ENCODE measurements around the gene IMMP2L.

The IMMP2L gene

DNA sequence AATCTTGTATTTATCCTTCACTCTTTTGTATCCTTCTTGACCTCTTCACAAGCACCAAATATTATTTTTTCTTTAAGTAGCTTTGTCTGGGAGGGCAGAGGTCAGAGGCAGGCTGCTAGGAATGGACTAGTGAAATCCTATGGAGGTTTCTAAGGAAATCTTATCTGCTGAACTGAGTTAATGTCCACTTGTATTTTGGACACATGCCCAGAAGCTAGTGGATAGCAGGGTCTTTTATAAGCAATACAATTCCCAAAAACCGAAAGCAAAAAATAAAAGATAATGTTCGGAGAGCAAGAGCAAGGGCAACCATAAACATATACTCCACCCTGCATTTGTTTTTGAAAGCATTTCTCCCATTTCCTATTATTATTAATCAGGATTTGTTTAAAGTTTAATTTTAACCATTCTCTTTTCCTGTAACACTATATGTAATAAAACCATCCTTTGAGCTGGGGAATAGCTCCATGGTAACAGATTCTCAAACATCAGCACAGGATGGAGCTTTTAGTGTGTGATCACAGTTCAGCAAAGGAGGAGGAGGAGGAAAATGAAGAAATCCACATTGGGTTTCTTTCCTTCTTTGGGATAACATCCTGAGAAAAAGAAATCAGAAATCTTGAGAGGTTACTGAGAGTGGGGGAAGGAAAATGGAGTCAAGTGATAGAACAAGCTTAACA lies 799.6 kb downstream of the IMMP2L start:
- no peak for DNase-seq

DNA sequence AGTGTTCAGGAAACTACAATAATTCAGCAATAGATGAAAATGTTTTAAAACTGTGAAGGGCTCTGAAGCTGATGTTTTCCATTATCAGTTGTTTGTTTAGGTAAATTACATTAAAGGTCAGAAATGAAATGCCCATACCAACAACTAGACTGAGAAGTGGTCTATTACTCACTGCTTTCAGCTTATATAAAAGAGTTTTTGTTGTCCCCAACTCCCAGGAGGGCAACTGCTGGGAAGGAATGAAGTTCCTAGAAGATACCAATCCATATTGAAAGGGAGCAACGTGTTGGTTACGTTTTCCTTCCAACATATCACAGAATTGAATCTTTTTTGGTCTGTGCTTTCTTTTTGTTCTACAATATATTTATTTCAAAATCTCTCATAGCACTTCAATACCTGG lies 802.0 kb downstream of the IMMP2L start:
- no peak for DNase-seq

DNA sequence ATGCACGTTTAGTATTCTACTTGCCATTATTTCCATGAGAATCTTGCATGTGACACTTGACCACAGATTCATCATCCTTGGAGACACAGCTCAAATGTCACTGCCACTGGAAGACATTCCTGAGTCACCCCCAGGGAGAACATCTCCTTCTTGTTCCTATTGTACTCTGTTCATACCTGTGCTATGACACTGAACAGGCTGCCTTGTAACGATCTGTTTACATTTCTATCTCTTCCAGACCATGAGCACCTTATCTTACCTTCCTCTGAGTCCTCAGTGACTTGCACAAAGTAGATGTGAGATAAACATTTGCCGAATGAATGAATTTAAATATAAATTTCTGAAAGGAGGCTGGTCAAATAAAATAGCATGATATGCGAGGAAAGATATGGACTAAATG lies 803.2 kb downstream of the IMMP2L start:
- DNase-seq: no peak

DNA sequence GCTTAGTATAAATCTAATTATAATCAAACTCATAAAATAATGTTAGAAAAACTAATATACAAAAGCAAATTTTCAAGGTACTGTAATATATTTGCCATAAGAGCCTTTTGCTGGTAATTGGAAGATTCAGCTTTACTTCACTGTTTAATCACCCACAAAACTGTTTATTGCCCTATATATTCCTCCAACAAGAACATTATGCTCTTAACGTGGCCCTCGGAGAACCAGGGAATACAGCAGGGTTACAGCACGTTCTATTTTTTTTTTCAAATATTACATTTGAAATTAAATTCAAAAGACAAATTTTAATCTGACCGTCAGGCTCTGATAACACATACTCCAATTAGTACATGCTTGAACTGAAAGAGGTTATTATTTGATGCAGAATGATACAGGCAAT lies 807.6 kb downstream of the IMMP2L start:
- no peak for DNase-seq

DNA sequence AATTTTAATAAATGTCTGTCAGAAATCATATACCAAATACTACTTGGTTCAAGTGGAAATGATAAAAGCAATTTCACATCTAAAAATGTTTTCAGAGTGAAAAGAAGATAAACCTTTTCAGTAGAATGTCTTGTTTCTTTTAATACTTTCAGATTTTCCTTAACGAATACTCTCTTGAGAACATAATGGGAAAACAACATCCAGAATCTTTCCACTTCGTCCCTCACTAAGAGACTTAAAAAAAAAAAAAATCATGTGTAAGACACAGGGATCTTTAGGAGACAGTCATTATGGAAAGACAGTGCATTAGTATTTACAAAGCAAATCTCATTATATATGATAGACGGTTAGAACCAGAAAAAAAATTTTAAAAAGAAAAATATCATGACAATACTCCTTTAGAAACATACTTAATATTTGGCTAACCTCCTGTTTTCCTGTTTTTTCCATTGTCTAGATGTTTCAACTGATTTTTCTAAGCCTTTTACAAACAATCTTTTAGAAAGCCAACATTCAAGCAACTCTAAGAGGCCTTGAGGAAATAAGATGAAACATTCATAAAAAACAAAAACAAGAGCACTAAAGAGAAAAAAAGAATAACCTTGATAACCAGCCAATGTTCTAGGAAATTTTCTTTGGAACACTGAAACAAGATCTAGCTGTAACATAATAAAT lies 811.2 kb downstream of the IMMP2L start:
- DNase-seq: no peak

DNA sequence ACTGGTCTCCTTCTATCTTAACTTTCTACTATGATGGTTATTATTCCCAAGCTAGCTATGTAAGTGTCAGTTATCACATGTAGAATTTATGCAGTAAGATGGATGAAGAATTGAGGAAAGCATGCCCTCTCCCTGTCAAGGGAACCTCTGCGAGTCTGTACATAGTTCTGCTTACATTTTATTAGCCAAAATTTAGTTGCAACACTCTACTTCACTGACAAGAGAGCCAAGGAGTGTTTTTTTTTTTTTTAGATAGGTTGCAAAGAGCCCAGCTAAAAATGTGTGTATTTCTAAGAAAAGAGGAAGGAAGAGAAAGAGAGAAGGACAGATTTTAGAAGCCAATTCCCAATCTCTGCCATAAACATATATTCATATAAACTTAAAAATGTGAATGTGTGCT lies 829.1 kb downstream of the IMMP2L start:
- no peak for DNase-seq

DNA sequence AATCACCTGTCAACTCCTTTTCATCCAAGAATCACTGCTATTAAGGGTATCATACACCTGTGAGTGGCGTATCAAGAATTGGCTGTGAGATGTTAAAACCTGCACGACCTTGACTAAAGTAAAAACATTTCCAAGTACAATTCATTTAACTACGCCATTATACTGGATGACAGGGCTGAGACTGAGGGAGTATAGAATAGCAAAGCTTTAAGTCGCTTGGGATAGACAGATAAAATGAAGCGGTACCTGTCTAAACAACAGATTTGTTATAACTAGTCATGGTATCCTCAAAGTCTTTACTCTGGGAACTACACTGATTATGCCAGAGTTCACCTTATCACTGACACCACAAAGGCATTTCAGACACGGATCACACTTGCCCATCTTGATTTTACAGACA lies 837.5 kb downstream of the IMMP2L start:
- no peak for DNase-seq

DNA sequence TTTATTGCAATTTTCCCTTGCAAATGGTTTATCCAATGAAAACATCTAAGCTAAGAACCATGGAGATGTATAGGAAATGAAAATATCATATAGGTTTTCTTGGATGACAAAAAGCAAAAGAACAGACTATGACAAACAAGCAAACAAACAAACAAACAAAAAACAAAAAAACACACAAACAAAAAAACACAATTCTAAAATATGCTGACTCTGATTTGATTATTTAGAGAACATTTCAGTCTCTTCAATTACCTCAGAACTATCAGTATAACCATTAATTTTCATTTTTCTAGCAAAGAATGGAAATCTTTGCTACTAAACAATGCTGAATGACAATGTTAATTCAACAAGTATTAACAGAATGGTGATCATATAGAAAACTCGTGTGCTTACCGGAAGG lies 840.9 kb downstream of the IMMP2L start:
- DNase-seq: no peak

DNA sequence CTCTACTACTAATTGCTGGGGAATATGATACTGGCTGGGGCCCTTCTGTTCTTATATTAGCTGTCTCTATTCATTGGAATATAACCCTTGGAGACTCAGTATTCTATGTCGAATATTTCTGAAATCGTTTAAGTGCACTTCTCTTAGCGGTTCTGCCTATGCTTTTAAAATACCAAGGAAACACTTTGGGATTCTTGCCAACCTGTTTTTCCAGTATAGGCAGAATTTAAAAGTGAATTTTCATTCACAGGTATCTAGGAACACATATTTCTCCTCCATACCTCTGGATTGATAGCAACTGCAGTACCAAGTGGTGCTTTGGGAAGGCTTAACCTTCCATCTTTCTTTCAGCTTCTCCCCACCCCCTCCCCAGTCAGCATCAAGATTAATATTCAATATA lies 841.7 kb downstream of the IMMP2L start:
- DNase-seq: no peak

DNA sequence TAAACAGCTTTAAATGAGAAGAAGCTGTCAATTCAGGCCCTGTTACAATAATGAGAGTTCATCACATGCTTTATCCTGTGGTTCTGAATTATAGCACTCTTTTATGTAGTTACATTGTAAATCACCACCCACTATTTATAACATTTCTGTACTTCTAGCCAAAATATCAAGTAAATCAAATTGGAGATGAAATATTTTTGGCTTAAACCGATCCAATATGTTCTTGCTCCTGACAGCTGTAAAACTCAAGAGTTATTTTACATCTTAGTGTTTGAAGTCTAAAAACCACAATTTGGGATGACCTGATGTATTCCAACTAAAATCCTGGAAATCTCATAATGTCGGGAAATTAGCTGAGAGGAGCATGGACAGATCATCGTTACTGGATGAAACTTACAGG lies 842.6 kb downstream of the IMMP2L start:
- DNase-seq: no peak

DNA sequence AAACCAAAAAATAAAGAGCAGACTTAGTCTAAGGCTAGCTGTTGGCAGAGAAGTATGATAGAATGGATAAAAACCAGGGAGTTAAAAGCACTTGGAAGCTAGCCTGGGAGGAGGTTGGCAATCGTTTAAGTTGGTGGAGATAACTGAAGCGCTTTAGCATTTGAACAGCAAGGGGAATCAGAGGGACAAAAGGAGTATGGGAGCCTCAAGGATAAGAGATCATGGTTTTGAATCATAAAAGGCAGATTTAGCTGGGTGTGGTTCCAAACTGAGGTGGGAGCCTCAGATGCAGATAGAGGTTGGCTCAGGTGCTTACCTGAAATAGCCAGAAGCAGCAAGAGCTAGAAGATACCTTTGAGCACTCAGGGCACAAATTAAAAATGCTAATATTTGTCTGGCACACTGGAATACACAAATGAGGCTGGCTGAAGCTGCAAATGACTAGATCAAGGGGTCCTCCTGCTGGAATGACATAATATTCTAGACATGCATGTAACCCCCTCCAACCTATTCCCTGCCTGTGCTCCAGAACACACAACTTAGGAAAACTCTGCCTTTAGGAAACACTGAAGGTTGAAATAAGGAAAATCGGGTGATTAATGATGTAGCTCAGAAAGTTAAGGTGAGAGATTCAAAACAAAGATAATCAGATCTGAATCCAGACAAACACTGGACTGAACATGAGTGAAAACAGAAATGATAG lies 843.6 kb downstream of the IMMP2L start:
- DNase-seq: no peak

DNA sequence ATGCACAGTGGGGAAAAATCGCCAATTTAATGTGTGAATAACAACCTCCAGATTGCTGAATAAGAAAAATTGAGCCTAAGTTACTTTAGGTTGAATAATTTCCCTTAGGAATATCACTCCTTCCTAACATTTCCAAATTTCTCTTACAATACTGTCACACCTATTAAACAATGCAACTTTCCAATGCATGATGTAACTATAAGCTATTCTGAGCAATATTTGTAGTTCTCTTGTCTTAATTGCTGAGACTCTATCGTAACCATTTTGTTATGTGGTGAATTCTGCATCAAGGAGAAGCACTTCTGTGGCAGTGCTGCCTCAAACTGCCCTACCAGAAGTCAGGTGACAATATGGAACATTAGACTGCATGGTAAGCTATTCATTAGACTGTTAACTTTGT lies 858.1 kb downstream of the IMMP2L start:
- no peak for DNase-seq

DNA sequence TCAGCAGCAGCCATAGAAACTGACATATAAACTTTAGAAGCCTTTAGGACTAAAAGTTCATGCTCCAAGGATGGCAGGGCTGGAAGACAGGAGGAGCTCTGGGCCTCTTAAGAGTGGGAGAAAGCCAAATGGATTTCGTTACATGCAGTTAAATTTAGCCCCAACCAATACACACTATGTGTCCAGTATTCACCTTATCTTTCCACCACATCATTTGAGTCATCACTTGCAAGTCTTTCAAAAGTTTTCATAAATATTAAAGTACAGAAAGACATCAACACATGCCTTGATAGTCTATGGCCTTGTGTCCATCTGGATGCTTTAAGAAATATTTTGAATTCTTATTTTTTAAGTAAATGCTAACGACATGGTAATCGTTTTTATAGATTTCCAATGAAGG lies 863.7 kb downstream of the IMMP2L start:
- no peak for DNase-seq

DNA sequence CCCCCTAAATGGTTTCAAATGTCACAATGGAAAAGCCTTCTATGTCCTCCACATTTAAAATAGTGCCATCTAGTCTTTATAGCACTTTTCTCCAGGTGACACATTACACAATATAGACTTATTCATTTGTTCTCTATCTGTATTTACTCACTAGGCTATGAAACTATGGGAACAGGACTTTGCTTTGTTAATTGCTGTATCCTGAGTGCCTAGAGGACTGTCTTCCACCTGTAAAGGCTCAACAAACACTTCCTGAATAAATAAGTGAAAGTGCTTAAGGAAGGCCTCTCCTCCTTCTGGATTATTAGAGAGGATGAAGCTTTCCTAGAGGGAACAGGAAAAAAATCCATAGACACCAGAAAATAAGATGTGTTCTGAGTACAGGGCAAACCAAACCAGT lies 868.9 kb downstream of the IMMP2L start:
- no peak for DNase-seq

DNA sequence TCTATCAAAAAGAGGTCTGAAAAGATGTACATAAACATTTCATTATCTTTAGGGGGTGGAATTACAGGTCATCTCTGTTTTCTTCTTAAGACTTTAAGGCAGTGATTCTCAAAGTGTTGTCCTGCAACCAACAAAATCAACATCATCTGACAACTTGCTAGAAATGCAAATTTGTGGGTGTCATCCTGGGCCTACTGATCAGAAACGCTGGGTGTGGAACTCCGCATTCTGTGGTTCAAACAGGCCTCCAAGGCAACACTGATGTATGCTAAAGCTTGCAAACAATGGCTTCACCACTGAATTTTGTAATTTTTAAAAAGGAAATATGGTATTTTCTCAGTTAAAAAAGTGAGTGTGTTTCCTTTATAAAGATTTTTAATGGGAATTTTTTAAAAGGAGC lies 873.4 kb downstream of the IMMP2L start:
- no peak for DNase-seq

DNA sequence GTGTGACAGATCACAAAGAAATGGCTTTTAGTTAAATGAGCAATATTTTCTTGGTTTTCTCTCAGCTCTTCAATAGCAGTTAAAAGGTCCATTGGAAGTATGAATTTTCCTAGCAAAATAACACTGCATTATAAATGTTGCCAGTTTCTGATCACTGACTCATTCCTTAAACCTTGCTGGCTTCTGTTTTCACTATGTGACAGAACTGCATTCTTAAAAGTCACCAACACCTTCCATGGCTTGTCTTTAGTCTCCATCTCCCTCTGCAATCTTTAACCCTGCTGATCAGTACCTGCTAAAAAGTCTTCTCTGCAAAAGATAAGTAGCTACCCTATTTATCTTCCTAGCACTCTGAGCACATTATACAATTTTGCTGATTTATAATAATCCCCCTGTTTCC lies 876.4 kb downstream of the IMMP2L start:
- no peak for DNase-seq

DNA sequence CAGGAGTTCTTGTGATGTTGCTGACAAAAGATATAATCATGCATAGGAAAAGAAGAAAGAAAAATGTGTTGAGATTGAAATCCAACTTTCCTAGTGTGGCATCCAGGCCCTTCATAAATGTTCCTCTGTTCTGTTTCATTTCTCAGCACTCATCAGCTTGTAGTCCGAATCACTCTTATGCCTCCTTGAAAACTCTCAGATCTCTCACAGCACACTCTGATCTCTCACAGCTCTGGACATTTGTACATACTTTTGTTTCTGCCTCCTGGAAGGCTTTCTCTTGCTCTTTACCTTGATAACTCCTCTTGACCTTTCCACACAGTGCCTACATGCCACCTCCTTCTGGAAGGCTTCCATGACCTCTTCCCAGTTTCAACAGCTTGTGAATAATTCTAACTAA lies 880.4 kb downstream of the IMMP2L start:
- DNase-seq: no peak

DNA sequence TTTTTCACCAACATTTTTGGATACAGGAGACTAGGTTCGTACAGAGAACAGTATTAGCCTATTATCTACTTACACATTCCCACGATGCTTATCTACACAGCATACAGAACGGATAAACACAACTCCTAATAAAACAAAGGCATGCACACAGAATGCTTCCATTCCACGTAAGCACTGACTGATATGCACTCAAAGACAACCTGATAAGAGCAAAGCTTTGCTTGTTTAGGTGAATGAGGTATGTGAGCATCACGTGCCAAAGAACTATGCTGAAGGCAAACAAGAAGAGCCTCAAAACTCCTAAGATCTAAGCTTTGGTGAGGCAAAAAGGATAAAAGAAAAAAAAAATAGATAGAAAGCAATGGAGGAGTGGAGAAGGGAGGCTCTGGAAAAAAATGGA lies 884.9 kb downstream of the IMMP2L start:
- DNase-seq: no peak

DNA sequence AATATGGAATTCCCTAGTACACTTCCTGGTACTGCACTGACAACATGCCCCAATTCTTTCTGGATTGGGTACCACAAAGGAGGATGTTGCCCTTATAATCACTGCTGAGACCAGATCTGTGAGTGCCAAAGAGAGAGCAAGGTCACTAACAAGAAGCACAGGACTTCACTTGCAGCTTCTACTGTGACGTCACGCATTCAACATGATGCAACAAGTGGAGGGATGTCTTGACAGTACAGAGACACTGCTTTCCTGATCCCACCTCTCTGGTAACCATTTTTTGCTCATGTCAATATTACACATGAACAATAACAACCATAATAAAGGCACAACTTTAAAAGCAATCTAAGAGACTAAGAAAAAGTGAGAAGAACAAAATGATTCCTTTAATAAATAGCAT lies 885.5 kb downstream of the IMMP2L start:
- no peak for DNase-seq

DNA sequence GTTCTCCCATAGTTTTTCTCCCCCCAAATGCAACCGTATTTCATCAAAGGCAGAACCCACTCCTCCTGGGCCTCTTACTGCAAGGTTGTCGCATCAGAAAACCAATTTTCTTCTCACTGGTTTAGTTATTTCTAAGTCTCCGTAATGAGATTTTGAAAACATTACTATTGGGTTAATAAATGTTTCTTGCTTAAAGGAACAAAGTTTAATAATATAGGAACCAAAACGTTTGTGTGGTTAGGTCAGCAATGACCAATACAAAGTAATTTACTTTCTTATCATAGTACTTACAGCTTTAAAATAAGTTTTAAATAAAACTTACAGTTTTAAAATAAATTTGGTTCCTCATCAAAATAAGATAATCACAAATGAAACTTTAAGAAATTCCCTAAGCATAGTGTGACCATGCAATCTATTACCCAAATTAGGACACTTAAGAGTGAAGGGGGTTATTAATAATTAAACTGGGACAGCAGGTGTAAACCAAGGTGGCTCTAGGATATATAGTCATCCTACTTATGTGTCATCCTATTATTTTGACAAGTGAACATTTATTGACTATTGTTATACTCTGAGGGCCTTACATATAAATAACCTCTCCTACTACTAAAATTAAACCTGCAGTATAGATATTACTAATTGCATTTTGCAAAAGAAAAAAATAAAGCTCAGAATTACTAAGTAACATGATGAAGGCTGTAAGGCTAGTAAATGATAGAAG lies 886.7 kb downstream of the IMMP2L start:
- no peak for DNase-seq

DNA sequence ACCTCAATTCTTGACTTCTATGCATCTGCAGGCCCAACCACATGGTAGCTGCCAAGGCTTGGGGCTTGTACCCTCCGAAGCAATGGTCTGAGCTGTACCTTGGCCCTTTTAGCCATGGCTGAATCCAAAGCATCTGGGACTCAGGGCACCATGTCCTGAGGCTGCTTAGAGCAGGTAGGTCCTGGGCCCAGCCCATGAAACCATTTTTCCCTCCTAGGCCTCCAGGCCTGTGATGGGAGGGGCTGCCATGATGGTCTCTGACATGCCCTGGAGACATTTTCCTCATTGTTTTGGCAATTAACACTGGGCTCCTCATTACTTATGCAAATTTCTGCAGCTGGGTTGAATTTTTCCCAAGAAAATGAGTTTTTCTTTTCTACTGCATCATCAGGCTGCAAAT lies 889.1 kb downstream of the IMMP2L start:
- no peak for DNase-seq

DNA sequence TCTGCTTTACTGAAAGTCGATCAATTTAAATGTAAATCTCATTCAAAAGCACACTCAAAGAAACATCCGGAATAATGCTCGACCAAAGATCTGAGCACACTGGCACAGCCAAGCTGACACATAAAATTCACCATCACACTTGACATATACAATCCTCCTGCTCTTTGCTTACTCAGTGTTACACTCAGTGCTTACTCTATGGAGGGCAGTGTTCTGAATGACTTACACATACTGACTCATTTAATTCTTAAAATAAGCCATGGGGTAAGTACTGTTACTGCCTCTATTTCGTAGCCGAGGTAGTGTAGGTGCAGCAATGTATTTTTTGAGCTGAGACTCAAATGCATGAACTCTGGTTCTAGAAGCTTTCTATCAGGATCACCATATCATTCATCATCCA lies 892.9 kb downstream of the IMMP2L start:
- DNase-seq: no peak

DNA sequence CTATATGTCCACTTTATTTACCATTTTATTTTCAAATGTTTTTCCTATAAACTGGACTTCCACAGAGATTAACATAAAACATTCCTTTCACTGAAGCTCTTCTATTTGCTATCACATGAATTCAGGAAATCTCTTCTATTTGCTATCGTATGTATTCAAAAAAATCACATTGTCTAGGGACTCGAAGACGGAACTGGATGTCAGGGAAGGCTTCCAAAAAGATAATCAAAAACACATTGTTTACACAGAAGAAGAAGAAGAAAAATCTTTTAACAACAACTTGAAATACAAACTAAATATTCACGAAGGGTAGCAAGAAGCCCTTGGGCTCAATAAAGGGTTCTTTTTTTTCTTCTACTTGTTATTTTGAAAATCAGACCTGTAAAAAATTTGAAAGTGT lies 897.5 kb downstream of the IMMP2L start:
- no peak for DNase-seq
